ENCODE measurements around the gene CDCA5. TPM values are rescaled to one million over a fixed set of nuclear protein-coding genes. Genes with fewer than 3 reads are reported as not detected.

Gene CDCA5
- polyA plus RNA-seq, 3 donors: 0.20 to 0.28 TPM; not detected in 1

- peaks cover 13 to 17% (median 13%) of the 10 kb centered on the region in 3 donors for H3K27me3 Mint-ChIP-seq (ENCODE audit: low read depth in 3 of 3)
- peak; percentile 99 for DNase-seq
- peak within 1 kb of the TSS; percentile 87 for H2AFZ ChIP-seq (ENCODE audit: insufficient read depth, low read depth, low read length, poor library complexity, severe bottlenecking)
- peaks cover 30 to 48% of the 10 kb centered on the region in 2 donors for H3K4me1 ChIP-seq (ENCODE audit: control insufficient read depth in 1 of 2, insufficient read depth in 2 of 2, low read length in 2 of 2)
- peaks cover 45% of the 10 kb centered on the region for H3K79me2 ChIP-seq (ENCODE audit: insufficient read depth, low read length)
- peaks cover 18% of the 10 kb centered on the region for H4K20me1 ChIP-seq (ENCODE audit: insufficient read depth, low read length)
- under 1% methylated on average over 89 of the region's 89 CpGs for WGBS (ENCODE audit: insufficient coverage)
- H3K4me1 Mint-ChIP-seq: peaks cover 39% of the 10 kb centered on the region
- peak within 1 kb of the TSS; percentile 89 for H3K9ac ChIP-seq (ENCODE audit: insufficient read depth, low read length, poor library complexity, severe bottlenecking)
- peaks cover 0 to 15% of the 10 kb centered on the region in 2 donors for H3K27me3 ChIP-seq (ENCODE audit: control insufficient read depth in 2 of 2, insufficient read depth in 2 of 2, low read length in 2 of 2)
- H3K36me3 ChIP-seq (replicated peaks in 1 of 2; ENCODE audit: control insufficient read depth in 1 of 2, insufficient read depth in 2 of 2, low read length in 2 of 2): peaks cover 29 to 33% of the 10 kb centered on the region in 2 donors
- no peaks in the 10 kb centered on the region for H3K9me3 ChIP-seq (replicated peaks in 1 of 2; ENCODE audit: control insufficient read depth in 1 of 2, insufficient read depth in 1 of 2, low read length in 2 of 2)
- H3K4me2 ChIP-seq (replicated peaks; ENCODE audit: extremely low read depth, low read length, poor library complexity, severe bottlenecking): peak within 1 kb of the TSS; percentile 93
- H3K27ac ChIP-seq (ENCODE audit: low read depth in 1 of 2, low read length in 2 of 2): peak within 1 kb of the TSS; percentile 67 to 85
- TF ChIP-seq, protein P1, sequence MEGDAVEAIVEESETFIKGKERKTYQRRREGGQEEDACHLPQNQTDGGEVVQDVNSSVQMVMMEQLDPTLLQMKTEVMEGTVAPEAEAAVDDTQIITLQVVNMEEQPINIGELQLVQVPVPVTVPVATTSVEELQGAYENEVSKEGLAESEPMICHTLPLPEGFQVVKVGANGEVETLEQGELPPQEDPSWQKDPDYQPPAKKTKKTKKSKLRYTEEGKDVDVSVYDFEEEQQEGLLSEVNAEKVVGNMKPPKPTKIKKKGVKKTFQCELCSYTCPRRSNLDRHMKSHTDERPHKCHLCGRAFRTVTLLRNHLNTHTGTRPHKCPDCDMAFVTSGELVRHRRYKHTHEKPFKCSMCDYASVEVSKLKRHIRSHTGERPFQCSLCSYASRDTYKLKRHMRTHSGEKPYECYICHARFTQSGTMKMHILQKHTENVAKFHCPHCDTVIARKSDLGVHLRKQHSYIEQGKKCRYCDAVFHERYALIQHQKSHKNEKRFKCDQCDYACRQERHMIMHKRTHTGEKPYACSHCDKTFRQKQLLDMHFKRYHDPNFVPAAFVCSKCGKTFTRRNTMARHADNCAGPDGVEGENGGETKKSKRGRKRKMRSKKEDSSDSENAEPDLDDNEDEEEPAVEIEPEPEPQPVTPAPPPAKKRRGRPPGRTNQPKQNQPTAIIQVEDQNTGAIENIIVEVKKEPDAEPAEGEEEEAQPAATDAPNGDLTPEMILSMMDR (IDR thresholded peaks at IDR 0.05): peak; percentile 94
- intact Hi-C loops (cut with micrococcal nuclease): loop anchor here in 1 of 2 donors (2.0 kb wide), 1 partner anchor 17 kb away; the partner anchor contains the start of gene SYVN1
- peak within 1 kb of the TSS; percentile 82 to 90 for H3K4me3 Mint-ChIP-seq
- H3K36me3 Mint-ChIP-seq: peaks cover 44 to 48% of the 10 kb centered on the region in 2 donors
- H3K4me3 ChIP-seq (replicated peaks in 1 of 3; ENCODE audit: low read depth in 2 of 3, low read length in 3 of 3): peak within 1 kb of the TSS; percentile 60 to 93 (median 91)
- H3K27ac Mint-ChIP-seq: peak within 1 kb of the TSS; percentile 79 to 90 (median 88)
- peaks cover 0 to 6% (median 0%) of the 10 kb centered on the region in 7 donors for H3K9me3 Mint-ChIP-seq
Measured at GRCh38 chr11:65117206-65118096, 33.6 kb upstream of the CDCA5 start, which contains the start of gene ZNHIT2. TSS of gene ZNHIT2 (minus strand) at chr11:65117701. CDS start at chr11:65117653, 48 bp downstream.

Data from CD14-positive monocyte (primary cell).